ENCODE results near the gene DAPL1.

GRCh38 chr2:158825021-158825420, 29.9 kb downstream of the DAPL1 start:
- TF ChIP-seq POLR2A (IDR thresholded peaks at IDR 0.05; ENCODE audit: low read depth, low read length) (no peak), POLR2AphosphoS5 (IDR thresholded peaks at IDR 0.05; ENCODE audit: low read depth, low read length) (no peak), TAF1 (IDR thresholded peaks at IDR 0.05; ENCODE audit: borderline replicate concordance, low read depth, low read length) (no peak)
